ENCODE measurements around the gene CHMP3.
"Not testable (repeated sequence)": the region's sequence is repeated elsewhere in the genome, so short reads cannot be mapped to it uniquely, and the experiment has no call there.

Gene CHMP3

GRCh38 chr2:86549440-86549839, 13.8 kb downstream of the CHMP3 start:
- DNase-seq, result not testable (repeated sequence)

- not testable (repeated sequence) for DNase-seq
Observed at GRCh38 chr2:86548913-86549396, 14.3 kb downstream of the CHMP3 start.

GRCh38 chr2:86548165-86548912, 14.9 kb downstream of the CHMP3 start:
- DNase-seq, result not testable (repeated sequence)

GRCh38 chr2:86545296-86545924, 17.8 kb downstream of the CHMP3 start:
- not testable (repeated sequence) for DNase-seq

GRCh38 chr2:86544278-86545099, 18.8 kb downstream of the CHMP3 start:
- not testable (repeated sequence) for DNase-seq

- DNase-seq, result no peak
Observed at GRCh38 chr2:86543793-86544192, 19.4 kb downstream of the CHMP3 start.

- DNase-seq, result no peak
Observed at GRCh38 chr2:86543335-86543734, 19.9 kb downstream of the CHMP3 start.

GRCh38 chr2:86542814-86543213, 20.4 kb downstream of the CHMP3 start:
- DNase-seq, result no peak

- no peak for DNase-seq
Observed at GRCh38 chr2:86541334-86541733, 21.9 kb downstream of the CHMP3 start.

- DNase-seq, result no peak
Observed at GRCh38 chr2:86533589-86533988, 29.7 kb downstream of the CHMP3 start.

GRCh38 chr2:86525421-86526340, 37.6 kb downstream of the CHMP3 start:
- DNase-seq, result no peak

GRCh38 chr2:86523491-86523890, 39.8 kb downstream of the CHMP3 start:
- DNase-seq, result no peak

- no peak for DNase-seq
Observed at GRCh38 chr2:86522711-86523110, 40.5 kb downstream of the CHMP3 start.

- DNase-seq, result no peak
Observed at GRCh38 chr2:86521922-86522321, 41.3 kb downstream of the CHMP3 start.

- no peak for DNase-seq
Observed at GRCh38 chr2:86520153-86520552, 43.1 kb downstream of the CHMP3 start.

GRCh38 chr2:86519349-86519748, 43.9 kb downstream of the CHMP3 start:
- no peak for DNase-seq

GRCh38 chr2:86518481-86518880, 44.8 kb downstream of the CHMP3 start:
- DNase-seq, result no peak

GRCh38 chr2:86513948-86514660, 49.1 kb downstream of the CHMP3 start:
- DNase-seq, result no peak

- DNase-seq, result no peak
Observed at GRCh38 chr2:86512892-86513291, 50.4 kb downstream of the CHMP3 start.

GRCh38 chr2:86512034-86512433, 51.2 kb downstream of the CHMP3 start:
- no peak for DNase-seq

GRCh38 chr2:86510436-86510933, 52.8 kb downstream of the CHMP3 start:
- no peak for DNase-seq

- no peak for DNase-seq
Observed at GRCh38 chr2:86507600-86507999, 55.6 kb downstream of the CHMP3 start.
